Measurements from ENCODE around the gene BPGM. TPM values are rescaled to one million over a fixed set of nuclear protein-coding genes. Genes with fewer than 3 reads are reported as not detected.

The BPGM gene
- total and polyA plus RNA-seq, 2 experiments from 2014 or later: 16.9 TPM

DNA sequence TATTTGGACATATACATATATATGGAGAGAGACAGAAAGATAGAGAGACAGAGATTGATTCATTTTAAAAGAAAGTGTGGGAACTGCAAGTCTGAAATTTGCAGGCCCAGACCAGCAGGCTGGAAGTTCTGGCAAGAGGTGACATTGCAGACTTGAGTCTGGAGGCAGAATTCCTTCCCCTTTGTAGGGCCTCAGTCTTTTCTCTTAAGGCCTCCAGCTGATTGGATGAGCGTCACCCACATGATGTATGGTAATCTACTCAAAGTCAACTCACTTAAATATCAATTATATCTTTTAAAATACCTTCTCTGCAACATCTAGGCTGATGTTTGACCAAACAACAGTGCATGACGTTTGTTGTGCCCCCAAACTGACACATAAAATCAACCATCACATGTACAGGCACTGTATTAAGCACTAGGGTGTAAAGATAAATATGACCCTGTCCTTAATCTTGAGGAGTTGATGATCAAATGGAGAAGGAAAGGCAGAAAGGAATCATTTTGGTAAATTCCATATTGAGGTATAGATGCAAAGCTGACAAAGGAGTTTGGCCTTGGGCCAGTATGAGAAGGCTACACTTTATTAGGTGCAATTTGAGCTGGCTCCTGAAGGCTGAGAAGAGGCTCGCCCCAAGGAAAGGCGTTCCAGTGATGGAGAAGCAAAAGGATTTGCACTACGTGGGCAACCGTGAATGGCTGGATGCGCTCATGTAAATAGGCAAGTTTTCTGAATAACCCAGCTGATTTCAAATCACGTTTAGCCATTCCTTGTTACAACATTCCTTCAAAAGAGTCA lies 52.6 kb downstream of the BPGM start (continued):
- no peak for TF ChIP-seq JUNB (IDR thresholded peaks at IDR 0.05; ENCODE audit: unreplicated experiment)

DNA sequence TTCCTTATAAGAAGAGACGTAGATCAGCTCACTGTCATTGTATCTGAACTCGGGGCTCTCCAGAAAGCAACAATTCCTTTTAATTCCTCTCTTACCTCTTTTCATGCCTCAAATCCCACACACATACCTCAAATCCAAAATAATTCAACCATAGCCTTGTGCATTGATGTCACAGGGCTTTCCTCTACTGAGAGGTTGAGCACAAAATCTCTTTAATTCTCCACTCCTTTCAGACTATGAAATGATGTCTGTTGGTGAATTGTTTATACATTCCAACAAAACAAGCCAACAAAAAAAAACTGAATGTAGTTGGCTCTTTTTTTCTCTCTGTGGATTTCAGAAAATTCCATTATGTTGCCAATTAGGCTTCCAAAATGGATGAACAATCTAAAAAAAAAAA lies 53.2 kb downstream of the BPGM start:
- H3F3A ChIP-seq (replicated peaks; ENCODE audit: low read depth): no peaks in the 10 kb centered on the region
- no peaks in the 10 kb centered on the region for H3K9me3 Mint-ChIP-seq
- TF ChIP-seq ZNF114 (CRISPR knock-in tag; IDR thresholded peaks at IDR 0.05) (no peak), NANOG (IDR thresholded peaks at IDR 0.05; ENCODE audit: borderline replicate concordance) (no peak), ZNF331 (CRISPR knock-in tag; IDR thresholded peaks at IDR 0.05; ENCODE audit: low read depth) (no peak), JUNB (IDR thresholded peaks at IDR 0.05; ENCODE audit: unreplicated experiment) (no peak), STAT1 (IDR thresholded peaks at IDR 0.05; ENCODE audit: unreplicated experiment) (no peak), EZH2 (IDR thresholded peaks at IDR 0.05; ENCODE audit: low read depth, unreplicated experiment) (no peak), CREB1 (CRISPR knock-in tag; IDR thresholded peaks at IDR 0.05; ENCODE audit: low read depth) (no peak), POLR2AphosphoS5 (IDR thresholded peaks at IDR 0.05; ENCODE audit: low read depth) (no peak)
- TF ChIP-seq, protein P1, sequence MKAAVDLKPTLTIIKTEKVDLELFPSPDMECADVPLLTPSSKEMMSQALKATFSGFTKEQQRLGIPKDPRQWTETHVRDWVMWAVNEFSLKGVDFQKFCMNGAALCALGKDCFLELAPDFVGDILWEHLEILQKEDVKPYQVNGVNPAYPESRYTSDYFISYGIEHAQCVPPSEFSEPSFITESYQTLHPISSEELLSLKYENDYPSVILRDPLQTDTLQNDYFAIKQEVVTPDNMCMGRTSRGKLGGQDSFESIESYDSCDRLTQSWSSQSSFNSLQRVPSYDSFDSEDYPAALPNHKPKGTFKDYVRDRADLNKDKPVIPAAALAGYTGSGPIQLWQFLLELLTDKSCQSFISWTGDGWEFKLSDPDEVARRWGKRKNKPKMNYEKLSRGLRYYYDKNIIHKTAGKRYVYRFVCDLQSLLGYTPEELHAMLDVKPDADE (IDR thresholded peaks at IDR 0.05): no peak
- TF ChIP-seq, protein P2, sequence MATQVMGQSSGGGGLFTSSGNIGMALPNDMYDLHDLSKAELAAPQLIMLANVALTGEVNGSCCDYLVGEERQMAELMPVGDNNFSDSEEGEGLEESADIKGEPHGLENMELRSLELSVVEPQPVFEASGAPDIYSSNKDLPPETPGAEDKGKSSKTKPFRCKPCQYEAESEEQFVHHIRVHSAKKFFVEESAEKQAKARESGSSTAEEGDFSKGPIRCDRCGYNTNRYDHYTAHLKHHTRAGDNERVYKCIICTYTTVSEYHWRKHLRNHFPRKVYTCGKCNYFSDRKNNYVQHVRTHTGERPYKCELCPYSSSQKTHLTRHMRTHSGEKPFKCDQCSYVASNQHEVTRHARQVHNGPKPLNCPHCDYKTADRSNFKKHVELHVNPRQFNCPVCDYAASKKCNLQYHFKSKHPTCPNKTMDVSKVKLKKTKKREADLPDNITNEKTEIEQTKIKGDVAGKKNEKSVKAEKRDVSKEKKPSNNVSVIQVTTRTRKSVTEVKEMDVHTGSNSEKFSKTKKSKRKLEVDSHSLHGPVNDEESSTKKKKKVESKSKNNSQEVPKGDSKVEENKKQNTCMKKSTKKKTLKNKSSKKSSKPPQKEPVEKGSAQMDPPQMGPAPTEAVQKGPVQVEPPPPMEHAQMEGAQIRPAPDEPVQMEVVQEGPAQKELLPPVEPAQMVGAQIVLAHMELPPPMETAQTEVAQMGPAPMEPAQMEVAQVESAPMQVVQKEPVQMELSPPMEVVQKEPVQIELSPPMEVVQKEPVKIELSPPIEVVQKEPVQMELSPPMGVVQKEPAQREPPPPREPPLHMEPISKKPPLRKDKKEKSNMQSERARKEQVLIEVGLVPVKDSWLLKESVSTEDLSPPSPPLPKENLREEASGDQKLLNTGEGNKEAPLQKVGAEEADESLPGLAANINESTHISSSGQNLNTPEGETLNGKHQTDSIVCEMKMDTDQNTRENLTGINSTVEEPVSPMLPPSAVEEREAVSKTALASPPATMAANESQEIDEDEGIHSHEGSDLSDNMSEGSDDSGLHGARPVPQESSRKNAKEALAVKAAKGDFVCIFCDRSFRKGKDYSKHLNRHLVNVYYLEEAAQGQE (IDR thresholded peaks at IDR 0.05; ENCODE audit: unreplicated experiment): no peak
- TF ChIP-seq, protein P3, sequence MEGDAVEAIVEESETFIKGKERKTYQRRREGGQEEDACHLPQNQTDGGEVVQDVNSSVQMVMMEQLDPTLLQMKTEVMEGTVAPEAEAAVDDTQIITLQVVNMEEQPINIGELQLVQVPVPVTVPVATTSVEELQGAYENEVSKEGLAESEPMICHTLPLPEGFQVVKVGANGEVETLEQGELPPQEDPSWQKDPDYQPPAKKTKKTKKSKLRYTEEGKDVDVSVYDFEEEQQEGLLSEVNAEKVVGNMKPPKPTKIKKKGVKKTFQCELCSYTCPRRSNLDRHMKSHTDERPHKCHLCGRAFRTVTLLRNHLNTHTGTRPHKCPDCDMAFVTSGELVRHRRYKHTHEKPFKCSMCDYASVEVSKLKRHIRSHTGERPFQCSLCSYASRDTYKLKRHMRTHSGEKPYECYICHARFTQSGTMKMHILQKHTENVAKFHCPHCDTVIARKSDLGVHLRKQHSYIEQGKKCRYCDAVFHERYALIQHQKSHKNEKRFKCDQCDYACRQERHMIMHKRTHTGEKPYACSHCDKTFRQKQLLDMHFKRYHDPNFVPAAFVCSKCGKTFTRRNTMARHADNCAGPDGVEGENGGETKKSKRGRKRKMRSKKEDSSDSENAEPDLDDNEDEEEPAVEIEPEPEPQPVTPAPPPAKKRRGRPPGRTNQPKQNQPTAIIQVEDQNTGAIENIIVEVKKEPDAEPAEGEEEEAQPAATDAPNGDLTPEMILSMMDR (conservative IDR thresholded peaks at IDR 0.05; ENCODE audit: low read depth in 2 of 2): no peak
- TF ChIP-seq, protein P4, sequence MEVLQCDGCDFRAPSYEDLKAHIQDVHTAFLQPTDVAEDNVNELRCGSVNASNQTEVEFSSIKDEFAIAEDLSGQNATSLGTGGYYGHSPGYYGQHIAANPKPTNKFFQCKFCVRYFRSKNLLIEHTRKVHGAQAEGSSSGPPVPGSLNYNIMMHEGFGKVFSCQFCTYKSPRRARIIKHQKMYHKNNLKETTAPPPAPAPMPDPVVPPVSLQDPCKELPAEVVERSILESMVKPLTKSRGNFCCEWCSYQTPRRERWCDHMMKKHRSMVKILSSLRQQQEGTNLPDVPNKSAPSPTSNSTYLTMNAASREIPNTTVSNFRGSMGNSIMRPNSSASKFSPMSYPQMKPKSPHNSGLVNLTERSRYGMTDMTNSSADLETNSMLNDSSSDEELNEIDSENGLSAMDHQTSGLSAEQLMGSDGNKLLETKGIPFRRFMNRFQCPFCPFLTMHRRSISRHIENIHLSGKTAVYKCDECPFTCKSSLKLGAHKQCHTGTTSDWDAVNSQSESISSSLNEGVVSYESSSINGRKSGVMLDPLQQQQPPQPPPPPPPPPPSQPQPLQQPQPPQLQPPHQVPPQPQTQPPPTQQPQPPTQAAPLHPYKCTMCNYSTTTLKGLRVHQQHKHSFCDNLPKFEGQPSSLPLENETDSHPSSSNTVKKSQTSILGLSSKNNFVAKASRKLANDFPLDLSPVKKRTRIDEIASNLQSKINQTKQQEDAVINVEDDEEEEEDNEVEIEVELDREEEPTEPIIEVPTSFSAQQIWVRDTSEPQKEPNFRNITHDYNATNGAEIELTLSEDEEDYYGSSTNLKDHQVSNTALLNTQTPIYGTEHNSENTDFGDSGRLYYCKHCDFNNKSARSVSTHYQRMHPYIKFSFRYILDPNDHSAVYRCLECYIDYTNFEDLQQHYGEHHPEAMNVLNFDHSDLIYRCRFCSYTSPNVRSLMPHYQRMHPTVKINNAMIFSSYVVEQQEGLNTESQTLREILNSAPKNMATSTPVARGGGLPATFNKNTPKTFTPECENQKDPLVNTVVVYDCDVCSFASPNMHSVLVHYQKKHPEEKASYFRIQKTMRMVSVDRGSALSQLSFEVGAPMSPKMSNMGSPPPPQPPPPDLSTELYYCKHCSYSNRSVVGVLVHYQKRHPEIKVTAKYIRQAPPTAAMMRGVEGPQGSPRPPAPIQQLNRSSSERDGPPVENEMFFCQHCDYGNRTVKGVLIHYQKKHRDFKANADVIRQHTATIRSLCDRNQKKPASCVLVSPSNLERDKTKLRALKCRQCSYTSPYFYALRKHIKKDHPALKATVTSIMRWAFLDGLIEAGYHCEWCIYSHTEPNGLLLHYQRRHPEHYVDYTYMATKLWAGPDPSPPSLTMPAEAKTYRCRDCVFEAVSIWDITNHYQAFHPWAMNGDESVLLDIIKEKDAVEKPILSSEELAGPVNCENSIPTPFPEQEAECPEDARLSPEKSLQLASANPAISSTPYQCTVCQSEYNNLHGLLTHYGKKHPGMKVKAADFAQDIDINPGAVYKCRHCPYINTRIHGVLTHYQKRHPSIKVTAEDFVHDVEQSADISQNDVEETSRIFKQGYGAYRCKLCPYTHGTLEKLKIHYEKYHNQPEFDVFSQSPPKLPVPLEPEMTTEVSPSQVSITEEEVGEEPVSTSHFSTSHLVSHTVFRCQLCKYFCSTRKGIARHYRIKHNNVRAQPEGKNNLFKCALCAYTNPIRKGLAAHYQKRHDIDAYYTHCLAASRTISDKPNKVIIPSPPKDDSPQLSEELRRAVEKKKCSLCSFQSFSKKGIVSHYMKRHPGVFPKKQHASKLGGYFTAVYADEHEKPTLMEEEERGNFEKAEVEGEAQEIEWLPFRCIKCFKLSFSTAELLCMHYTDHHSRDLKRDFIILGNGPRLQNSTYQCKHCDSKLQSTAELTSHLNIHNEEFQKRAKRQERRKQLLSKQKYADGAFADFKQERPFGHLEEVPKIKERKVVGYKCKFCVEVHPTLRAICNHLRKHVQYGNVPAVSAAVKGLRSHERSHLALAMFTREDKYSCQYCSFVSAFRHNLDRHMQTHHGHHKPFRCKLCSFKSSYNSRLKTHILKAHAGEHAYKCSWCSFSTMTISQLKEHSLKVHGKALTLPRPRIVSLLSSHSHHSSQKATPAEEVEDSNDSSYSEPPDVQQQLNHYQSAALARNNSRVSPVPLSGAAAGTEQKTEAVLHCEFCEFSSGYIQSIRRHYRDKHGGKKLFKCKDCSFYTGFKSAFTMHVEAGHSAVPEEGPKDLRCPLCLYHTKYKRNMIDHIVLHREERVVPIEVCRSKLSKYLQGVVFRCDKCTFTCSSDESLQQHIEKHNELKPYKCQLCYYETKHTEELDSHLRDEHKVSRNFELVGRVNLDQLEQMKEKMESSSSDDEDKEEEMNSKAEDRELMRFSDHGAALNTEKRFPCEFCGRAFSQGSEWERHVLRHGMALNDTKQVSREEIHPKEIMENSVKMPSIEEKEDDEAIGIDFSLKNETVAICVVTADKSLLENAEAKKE (CRISPR knock-in tag; IDR thresholded peaks at IDR 0.05): no peak
- peaks cover 13% of the 10 kb centered on the region for H3K27me3 Mint-ChIP-seq (ENCODE audit: insufficient read depth, low read depth, poor library complexity)
- no peak overlapping the region for H3K27ac ChIP-seq (ENCODE audit: low read depth)
- no peaks in the 10 kb centered on the region for H3K36me3 Mint-ChIP-seq (ENCODE audit: low read depth)
- H3K4me3 Mint-ChIP-seq: no peak overlapping the region
- no peaks in the 10 kb centered on the region for H3K79me2 ChIP-seq (replicated peaks; ENCODE audit: insufficient read depth)
- H3K4me2 ChIP-seq: no peak overlapping the region
- H3K4me1 Mint-ChIP-seq: peaks cover 17% of the 10 kb centered on the region; the same call in 2 of the 3 replicates
- no peak for DNase-seq (ENCODE audit: low spot score)
- no peaks in the 10 kb centered on the region for H3K27me3 ChIP-seq (ENCODE audit: insufficient read depth)
- no peak for ATAC-seq
- peak overlapping the region; percentile 21; the same call in 1 of the 2 replicates for H2AFZ ChIP-seq
- no peak overlapping the region for H3K4me3 ChIP-seq
- H3K9me2 ChIP-seq (ENCODE audit: insufficient read depth): no peaks in the 10 kb centered on the region
- no peaks in the 10 kb centered on the region for H4K20me1 ChIP-seq (replicated peaks; ENCODE audit: insufficient read depth)
- H3K36me3 ChIP-seq (ENCODE audit: insufficient read depth): no peaks in the 10 kb centered on the region
- H3K4me1 ChIP-seq (ENCODE audit: insufficient read depth): peaks cover 18% of the 10 kb centered on the region
- no peak overlapping the region for H3K27ac Mint-ChIP-seq
